KMS-11 (cell line): ENCODE results near the gene TREML4.

Source experiments
- H2AFZ ChIP-seq: fragments of 200-600 bp; sonication (generic); 2 replicates; pipeline ENCODE4 v1.6.1; 2016; ENCODE audit warnings: antibody characterized with exemption, mixed run types, low read depth
- H3K27ac ChIP-seq: fragments of 200-600 bp; sonication (generic); 2 replicates; pipeline ENCODE4 v1.6.1; 2016; ENCODE audit warnings: mild to moderate bottlenecking, mixed run types
- H3K27me3 ChIP-seq: fragments of 200-600 bp; sonication (generic); 2 replicates; pipeline ENCODE4 v1.6.1; 2017; ENCODE audit warnings: mild to moderate bottlenecking, low read depth, mixed run types, moderate library complexity; ENCODE audit not compliant: insufficient read depth
- H3K36me3 ChIP-seq: fragments of 200-600 bp; sonication (generic); 2 replicates; pipeline ENCODE4 v1.6.1; 2017; ENCODE audit warnings: mild to moderate bottlenecking, mixed run types; ENCODE audit not compliant: insufficient read depth
- H3K4me1 ChIP-seq: fragments of 200-600 bp; sonication (generic); 2 replicates; pipeline ENCODE4 v1.6.1; 2016; ENCODE audit warnings: mild to moderate bottlenecking, low read depth, mixed run types; ENCODE audit not compliant: poor library complexity, severe bottlenecking
- H3K4me2 ChIP-seq: fragments of 200-600 bp; sonication (generic); 2 replicates; pipeline ENCODE4 v1.7.0; 2016; ENCODE audit warnings: mild to moderate bottlenecking, mixed run types
- H3K4me3 ChIP-seq: fragments of 200-600 bp; sonication (generic); IDR thresholded peaks from 2 replicates; pipeline ENCODE4 v1.6.1; 2017; ENCODE audit warnings: low read depth, low read length, mixed read lengths; ENCODE audit not compliant: insufficient read depth
- H3K79me2 ChIP-seq: fragments of 200-600 bp; sonication (generic); 2 replicates; pipeline ENCODE4 v1.6.1; 2016; ENCODE audit warnings: low read depth, mixed run types; ENCODE audit not compliant: insufficient read depth
- H3K9ac ChIP-seq: fragments of 200-600 bp; sonication (generic); 2 replicates; pipeline ENCODE4 v1.6.1; 2016; ENCODE audit warnings: mild to moderate bottlenecking, mixed run types
- H4K20me1 ChIP-seq: fragments of 200-600 bp; sonication (generic); 2 replicates; pipeline ENCODE4 v1.6.1; 2016; ENCODE audit warnings: mild to moderate bottlenecking, mixed run types; ENCODE audit not compliant: insufficient read depth
- CTCF ChIP-seq: fragments of 200-600 bp; sonication (generic); conservative IDR thresholded peaks from 2 replicates; pipeline ENCODE4 v1.6.1; 2017; ENCODE audit warnings: low read depth, mild to moderate bottlenecking, antibody characterized with exemption, low read length, moderate library complexity, mixed read lengths

Gene TREML4

GRCh38 chr6:41229721-41230120 lies 1.6 kb downstream of the TREML4 start:
- H2AFZ ChIP-seq, result no peak overlapping the region
- no peaks in the 10 kb centered on the region for H3K4me1 ChIP-seq
- no peak overlapping the region for H3K9ac ChIP-seq
- H3K36me3 ChIP-seq, result no peaks in the 10 kb centered on the region
- H3K4me3 ChIP-seq, result no peak overlapping the region
- H3K27ac ChIP-seq, result no peak overlapping the region
- no peak for TF ChIP-seq CTCF
- no peak overlapping the region for H3K4me2 ChIP-seq
- H3K79me2 ChIP-seq, result no peaks in the 10 kb centered on the region
- no peaks in the 10 kb centered on the region for H3K27me3 ChIP-seq
- no peaks in the 10 kb centered on the region for H4K20me1 ChIP-seq

DNA sequence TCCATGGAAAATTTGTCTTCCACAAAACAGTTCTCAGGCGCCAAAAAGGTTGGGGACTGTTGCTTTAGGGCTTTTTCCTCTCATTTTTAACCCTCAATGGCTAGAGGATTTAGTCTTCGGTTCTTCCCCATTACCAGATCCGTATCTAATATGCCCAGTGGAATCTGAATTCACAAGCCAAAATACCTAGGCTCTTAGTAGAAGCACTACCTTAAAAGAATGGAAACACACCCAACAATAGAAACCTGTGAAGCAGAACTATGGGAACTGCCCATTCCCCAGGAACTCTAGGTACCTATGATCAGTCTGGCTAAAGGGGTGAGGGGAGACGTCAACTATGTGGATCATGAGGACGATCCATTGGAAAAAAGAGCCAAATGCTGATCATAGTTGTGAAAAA lies 3.1 kb downstream of the TREML4 start:
- no peaks in the 10 kb centered on the region for H4K20me1 ChIP-seq
- no peak overlapping the region for H3K4me2 ChIP-seq
- H3K4me3 ChIP-seq, result no peak overlapping the region
- no peak for TF ChIP-seq CTCF
- no peak overlapping the region for H3K9ac ChIP-seq
- H3K79me2 ChIP-seq, result no peaks in the 10 kb centered on the region
- H3K36me3 ChIP-seq, result no peaks in the 10 kb centered on the region
- H3K4me1 ChIP-seq, result no peaks in the 10 kb centered on the region
- no peak overlapping the region for H2AFZ ChIP-seq
- no peak overlapping the region for H3K27ac ChIP-seq
- H3K27me3 ChIP-seq, result no peaks in the 10 kb centered on the region

DNA sequence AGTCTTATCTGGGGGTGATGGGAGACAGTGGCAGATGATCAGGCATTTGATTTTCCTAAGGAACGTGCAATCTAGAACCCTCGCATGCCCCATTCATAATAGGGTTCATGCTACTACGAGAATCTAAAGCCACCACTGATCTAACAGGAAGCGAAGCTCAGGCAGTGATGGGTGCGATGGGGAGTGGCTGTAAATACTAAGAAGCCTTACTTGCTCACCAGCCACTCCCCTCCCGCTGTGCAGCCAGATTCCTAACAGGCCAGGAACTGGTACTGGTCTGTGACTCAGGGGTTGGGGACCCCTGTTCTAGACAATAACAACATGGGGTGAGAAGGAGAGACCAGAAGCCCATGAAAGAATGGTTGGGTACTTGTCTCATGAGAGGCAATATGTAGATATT lies 4.5 kb downstream of the TREML4 start:
- Histone ChIP-seq H3K27ac (no peak overlapping the region), H3K36me3 (no peaks in the 10 kb centered on the region), H3K4me2 (no peak overlapping the region), H2AFZ (no peak overlapping the region), H4K20me1 (no peaks in the 10 kb centered on the region), H3K79me2 (no peaks in the 10 kb centered on the region), H3K27me3 (no peaks in the 10 kb centered on the region), H3K4me1 (no peaks in the 10 kb centered on the region), H3K9ac (no peak overlapping the region), H3K4me3 (no peak overlapping the region)
- TF ChIP-seq CTCF, result no peak

GRCh38 chr6:41236276-41236675 lies 8.1 kb downstream of the TREML4 start:
- Histone ChIP-seq H4K20me1 (no peaks in the 10 kb centered on the region), H3K9ac (no peak overlapping the region), H3K79me2 (no peaks in the 10 kb centered on the region), H3K27ac (no peak overlapping the region), H3K36me3 (no peaks in the 10 kb centered on the region), H3K4me2 (no peak overlapping the region), H3K4me1 (no peaks in the 10 kb centered on the region), H2AFZ (no peak overlapping the region), H3K27me3 (no peaks in the 10 kb centered on the region), H3K4me3 (no peak overlapping the region)
- no peak for TF ChIP-seq CTCF

DNA sequence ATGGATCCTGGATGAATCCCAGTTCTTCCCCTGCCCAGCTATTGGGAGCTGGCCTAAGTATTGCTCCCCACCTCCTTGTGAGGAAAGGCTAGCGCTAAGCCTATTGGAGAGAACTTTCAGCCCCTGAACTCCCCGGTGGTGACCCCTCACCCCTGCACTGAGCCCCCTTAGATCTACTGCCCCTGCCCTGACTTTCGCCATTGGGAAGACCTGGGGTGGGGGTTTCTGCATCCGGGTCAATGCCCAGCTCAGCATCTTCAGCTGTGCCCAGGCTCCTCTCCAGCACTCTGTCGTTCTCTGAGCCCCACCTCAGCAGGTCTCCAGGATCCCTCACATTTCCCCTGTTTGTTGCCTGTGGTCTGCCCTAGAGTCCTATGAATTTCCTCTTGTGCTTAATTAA lies 9.0 kb downstream of the TREML4 start:
- Histone ChIP-seq H2AFZ (no peak overlapping the region), H3K9ac (no peak overlapping the region), H3K4me1 (peaks cover 6% of the 10 kb centered on the region), H3K27me3 (no peaks in the 10 kb centered on the region), H3K36me3 (no peaks in the 10 kb centered on the region), H3K27ac (no peak overlapping the region), H3K4me3 (no peak overlapping the region), H3K4me2 (no peak overlapping the region), H4K20me1 (no peaks in the 10 kb centered on the region), H3K79me2 (no peaks in the 10 kb centered on the region)
- no peak for TF ChIP-seq CTCF
